Upper lobe of left lung (tissue), 4 donors: ENCODE results near the gene ASCC1.
A peak's percentile ranks its signal among the peaks of the same experiment; 100 is the strongest.

Source experiments
- EP300 ChIP-seq, 4 donors: sonication (generic); formaldehyde crosslinking; IDR thresholded peaks; one replicate each; pipeline ENCODE4 v1.5.1; 2017; ENCODE audit warnings: antibody characterized with exemption in 4 of 4, control low read depth in 2 of 4
- POLR2A ChIP-seq, 4 donors: fragments of 450-650 bp; IDR thresholded peaks; one replicate each; pipeline ENCODE4 v1.5.1; 2016 to 2017; ENCODE audit warnings: antibody characterized with exemption in 4 of 4, mild to moderate bottlenecking in 2 of 4
- POLR2AphosphoS5 ChIP-seq, 2 donors: sonication (generic); formaldehyde crosslinking; IDR thresholded peaks; one replicate each; pipeline ENCODE4 v1.5.1; 2017; ENCODE audit warnings: antibody characterized with exemption in 2 of 2
- TF ChIP-seq, protein P1 (sequence below), 6 experiments: fragments of 450-650 bp in 4 of 6; fragments of 200-600 bp in 2 of 6; sonication (generic) in 2 of 6; IDR thresholded peaks; one replicate each; pipeline ENCODE4 v1.5.1; 2016 to 2019; ENCODE audit warnings: antibody characterized with exemption in 6 of 6

GRCh38 chr10:72223743-72224101, 7.6 kb upstream of the ASCC1 start:
- TF ChIP-seq, protein P1, sequence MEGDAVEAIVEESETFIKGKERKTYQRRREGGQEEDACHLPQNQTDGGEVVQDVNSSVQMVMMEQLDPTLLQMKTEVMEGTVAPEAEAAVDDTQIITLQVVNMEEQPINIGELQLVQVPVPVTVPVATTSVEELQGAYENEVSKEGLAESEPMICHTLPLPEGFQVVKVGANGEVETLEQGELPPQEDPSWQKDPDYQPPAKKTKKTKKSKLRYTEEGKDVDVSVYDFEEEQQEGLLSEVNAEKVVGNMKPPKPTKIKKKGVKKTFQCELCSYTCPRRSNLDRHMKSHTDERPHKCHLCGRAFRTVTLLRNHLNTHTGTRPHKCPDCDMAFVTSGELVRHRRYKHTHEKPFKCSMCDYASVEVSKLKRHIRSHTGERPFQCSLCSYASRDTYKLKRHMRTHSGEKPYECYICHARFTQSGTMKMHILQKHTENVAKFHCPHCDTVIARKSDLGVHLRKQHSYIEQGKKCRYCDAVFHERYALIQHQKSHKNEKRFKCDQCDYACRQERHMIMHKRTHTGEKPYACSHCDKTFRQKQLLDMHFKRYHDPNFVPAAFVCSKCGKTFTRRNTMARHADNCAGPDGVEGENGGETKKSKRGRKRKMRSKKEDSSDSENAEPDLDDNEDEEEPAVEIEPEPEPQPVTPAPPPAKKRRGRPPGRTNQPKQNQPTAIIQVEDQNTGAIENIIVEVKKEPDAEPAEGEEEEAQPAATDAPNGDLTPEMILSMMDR (IDR thresholded peaks at IDR 0.05) = no peak
- TF ChIP-seq POLR2A (IDR thresholded peaks at IDR 0.05) (peak in 1 of 4 donors; percentile 42), EP300 (IDR thresholded peaks at IDR 0.05) (no peak), POLR2AphosphoS5 (IDR thresholded peaks at IDR 0.05) (peak; percentile 7 to 36)
